Fibroblast of lung (primary cell): ENCODE measurements around the gene DIP2C. TPM values are rescaled to one million over a fixed set of nuclear protein-coding genes. Genes with fewer than 3 reads are reported as not detected.

ENCODE experiments used
- DNase-seq, 2 donors: peaks; one replicate each; pipeline versions ENCODE4 v3.0.0 to v3.0.0-alpha.2; 2010; ENCODE audit warnings: low read depth in 2 of 2
- H2AFZ ChIP-seq: 2 replicates; pipeline ENCODE4 v1.5.1; 2012; ENCODE audit warnings: low read length, control low read depth, inconsistent platforms
- H3K27ac ChIP-seq: 2 replicates; pipeline ENCODE4 v1.5.1; 2011; ENCODE audit warnings: low read length, control low read depth; ENCODE audit not compliant: insufficient read depth
- H3K27me3 ChIP-seq: 2 replicates; pipeline ENCODE4 v1.5.1; 2011; ENCODE audit warnings: mild to moderate bottlenecking, low read length; ENCODE audit not compliant: control insufficient read depth, insufficient read depth
- H3K36me3 ChIP-seq: 2 replicates; pipeline ENCODE4 v1.5.1; 2011; ENCODE audit warnings: low read length; ENCODE audit not compliant: control insufficient read depth, insufficient read depth
- H3K4me1 ChIP-seq: 2 replicates; pipeline ENCODE4 v1.5.1; 2011; ENCODE audit warnings: low read length; ENCODE audit not compliant: control insufficient read depth, insufficient read depth; ENCODE audit errors: extremely low read depth
- H3K4me2 ChIP-seq: 2 replicates; pipeline ENCODE4 v1.5.1; 2011; ENCODE audit warnings: low read length, control low read depth; ENCODE audit not compliant: insufficient read depth; ENCODE audit errors: extremely low read depth
- H3K4me3 ChIP-seq, 4 experiments: fragments of 200-600 bp in 1 of 4; sonication (generic) in 1 of 4; replicated peaks in 1 of 4; 2 replicates each; pipeline ENCODE4 v1.5.1; 2011 to 2016; ENCODE audit warnings: low read length in 4 of 4, low read depth in 3 of 4, mild to moderate bottlenecking in 3 of 4, control low read depth in 2 of 4, inconsistent platforms in 1 of 4, mixed read lengths in 1 of 4; ENCODE audit not compliant: insufficient read depth in 1 of 4; ENCODE audit errors: control extremely low read depth in 1 of 4
- H3K79me2 ChIP-seq: 2 replicates; pipeline ENCODE4 v1.5.1; 2012; ENCODE audit warnings: mild to moderate bottlenecking, low read length, inconsistent platforms; ENCODE audit not compliant: control insufficient read depth, insufficient read depth
- H3K9ac ChIP-seq: 2 replicates; pipeline ENCODE4 v1.5.1; 2011; ENCODE audit warnings: mild to moderate bottlenecking, low read length, control low read depth; ENCODE audit not compliant: insufficient read depth
- H3K9me3 ChIP-seq: 2 replicates; pipeline ENCODE4 v1.5.1; 2012; ENCODE audit warnings: low read depth, low read length; ENCODE audit not compliant: control insufficient read depth, insufficient read depth
- H4K20me1 ChIP-seq: 2 replicates; pipeline ENCODE4 v1.5.1; 2011; ENCODE audit warnings: low read length; ENCODE audit not compliant: control insufficient read depth, insufficient read depth; ENCODE audit errors: extremely low read depth
- CTCF ChIP-seq, 2 donors: IDR thresholded peaks in 1 of 2; conservative IDR thresholded peaks in 1 of 2; 1 replicate in 1 of 2; 2 replicates in 1 of 2; pipeline ENCODE4 v1.5.1; 2011 to 2012; ENCODE audit warnings: low read length in 2 of 2, control low read depth in 1 of 2, inconsistent platforms in 1 of 2, low read depth in 1 of 2, mild to moderate bottlenecking in 1 of 2
- EZH2 ChIP-seq: IDR thresholded peaks from 2 replicates; pipeline ENCODE4 v1.5.1; 2012; ENCODE audit warnings: low read length, control low read depth, mild to moderate bottlenecking; ENCODE audit errors: missing control alignments
- polyA plus RNA-seq, 2 donors: library from polyadenylated mRNA; depleted of rRNA in 1 of 2; stranded (reverse) in 1 of 2; unstranded in 1 of 2; fragments of >200 nt; gene quantifications; 2 replicates each; pipeline ENCODE4 v1.2.1, GENCODE V29; 2011 to 2012; ENCODE audit warnings: missing spikeins in 1 of 2
- total RNA-seq: library from RNA; depleted of rRNA; stranded (reverse); fragments of >200 nt; gene quantifications from 2 replicates; pipeline ENCODE4 v1.2.1, GENCODE V29; 2014

Gene DIP2C
- total and polyA plus RNA-seq, 2 donors (not counting 1 experiment from before 2014, with no cell fraction given) = 10.7 to 18.3 TPM

GRCh38 chr10:672203-672602 is 17.3 kb downstream of the DIP2C start:
- Histone ChIP-seq H3K4me1 (no peaks in the 10 kb centered on the region), H3K79me2 (peaks cover 56% of the 10 kb centered on the region), H4K20me1 (peaks cover 5% of the 10 kb centered on the region), H3K36me3 (no peaks in the 10 kb centered on the region), H3K4me2 (no peak overlapping the region), H3K9ac (no peak overlapping the region), H3K4me3 (no peak overlapping the region), H2AFZ (no peak overlapping the region), H3K27me3 (no peaks in the 10 kb centered on the region), H3K27ac (no peak overlapping the region), H3K9me3 (no peaks in the 10 kb centered on the region)
- TF ChIP-seq EZH2 (no peak), CTCF (conservative IDR thresholded peaks at IDR 0.05 in 1 of 2, IDR thresholded peaks at IDR 0.05 in 1 of 2; ENCODE audit: low read depth in 1 of 2, low read length in 2 of 2) (no peak)
- no peak for DNase-seq

- Histone ChIP-seq H3K79me2 (peaks cover 62% of the 10 kb centered on the region), H3K9me3 (no peaks in the 10 kb centered on the region), H4K20me1 (peaks cover 5% of the 10 kb centered on the region), H3K4me1 (no peaks in the 10 kb centered on the region), H3K36me3 (no peaks in the 10 kb centered on the region), H3K4me3 (no peak overlapping the region), H3K4me2 (no peak overlapping the region), H3K9ac (no peak overlapping the region), H3K27me3 (no peaks in the 10 kb centered on the region), H3K27ac (no peak overlapping the region), H2AFZ (no peak overlapping the region)
- TF ChIP-seq CTCF (conservative IDR thresholded peaks at IDR 0.05 in 1 of 2, IDR thresholded peaks at IDR 0.05 in 1 of 2; ENCODE audit: low read depth in 1 of 2, low read length in 2 of 2) = no peak
- no peak for TF ChIP-seq EZH2
- no peak for DNase-seq
These were observed 18.5 kb downstream of the DIP2C start for GRCh38 chr10:670990-671389.

- no peak for DNase-seq
- no peak overlapping the region for H3K27ac ChIP-seq
- peaks cover 61% of the 10 kb centered on the region for H3K79me2 ChIP-seq
- H3K4me3 ChIP-seq = no peak overlapping the region
- H3K4me2 ChIP-seq = no peak overlapping the region
- no peak overlapping the region for H2AFZ ChIP-seq
- H3K27me3 ChIP-seq = no peaks in the 10 kb centered on the region
- H3K9ac ChIP-seq = no peak overlapping the region
- H3K4me1 ChIP-seq = no peaks in the 10 kb centered on the region
- no peaks in the 10 kb centered on the region for H3K36me3 ChIP-seq
- peaks cover 5% of the 10 kb centered on the region for H4K20me1 ChIP-seq
- no peaks in the 10 kb centered on the region for H3K9me3 ChIP-seq
- TF ChIP-seq EZH2 (no peak), CTCF (conservative IDR thresholded peaks at IDR 0.05 in 1 of 2, IDR thresholded peaks at IDR 0.05 in 1 of 2; ENCODE audit: low read depth in 1 of 2, low read length in 2 of 2) (no peak)
These were observed 19.4 kb downstream of the DIP2C start for GRCh38 chr10:670038-670437.
